Skin epidermis (tissue), 12 donors: ENCODE results near the gene CISD3.
A peak's percentile ranks its signal among the peaks of the same experiment; 100 is the strongest.

Experiments used
- H3K27ac ChIP-seq, 21 experiments: fragments of 200-600 bp; sonication (generic) in 11 of 21; one replicate each; pipeline ENCODE4 v1.5.0; 2020; ENCODE audit warnings: mild to moderate bottlenecking in 3 of 21, inconsistent platforms in 2 of 21, moderate library complexity in 2 of 21
- H3K4me3 ChIP-seq, 7 experiments: fragments of 200-600 bp; sonication (generic) in 2 of 7; one replicate each; pipeline ENCODE4 v1.5.0; 2020; ENCODE audit warnings: inconsistent platforms in 2 of 7, mild to moderate bottlenecking in 2 of 7, moderate library complexity in 1 of 7

Gene CISD3

GRCh38 chr17:38706505-38707216 is 23.5 kb upstream of the CISD3 start:
- H3K27ac ChIP-seq, result peak overlapping the region in 20 of 21 experiments; percentile 76 to 99 (median 92)
- H3K4me3 ChIP-seq, result peak overlapping the region; percentile 67 to 93 (median 87)

DNA sequence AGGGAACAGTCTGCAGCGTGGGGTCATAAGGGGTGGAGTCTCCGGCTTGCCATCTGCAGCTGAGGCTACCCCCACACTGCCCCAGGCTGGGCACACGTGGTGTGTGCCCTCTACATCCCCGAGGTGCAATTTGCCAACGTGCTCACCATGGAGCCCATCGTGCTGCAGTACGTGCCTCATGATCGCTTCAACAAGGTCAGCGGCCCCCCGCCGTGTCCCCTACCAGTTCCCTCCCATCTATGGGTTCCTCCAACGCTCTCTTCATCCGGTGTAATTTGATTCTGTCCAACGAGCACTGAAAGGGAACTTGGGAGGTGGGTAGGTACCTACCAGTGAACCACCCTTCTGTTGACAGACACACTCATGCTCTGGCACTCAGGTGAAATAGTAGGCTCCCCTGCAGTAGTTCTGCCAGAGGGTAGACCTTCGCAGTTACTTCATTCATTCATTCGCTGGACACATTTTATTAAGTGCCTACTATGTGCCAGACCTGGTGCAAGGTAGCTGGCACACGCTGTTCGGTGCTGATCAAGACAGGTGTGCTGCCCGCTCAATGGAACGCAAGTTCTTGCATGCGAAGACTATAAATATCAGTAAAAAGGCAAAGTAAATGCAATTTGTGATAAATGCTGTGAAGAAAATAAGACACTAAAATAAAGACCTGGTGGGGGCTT is 22.3 kb upstream of the CISD3 start:
- peak overlapping the region in 3 of 21 experiments; percentile 89 to 97 (median 91) for H3K27ac ChIP-seq

GRCh38 chr17:38709104-38709820 is 20.9 kb upstream of the CISD3 start:
- peak overlapping the region in 1 of 21 experiments; percentile 25 for H3K27ac ChIP-seq
- H3K4me3 ChIP-seq, result no peak overlapping the region

More for the DNA sequence above, 22.3 kb upstream of the CISD3 start:
- no peak overlapping the region for H3K4me3 ChIP-seq

- Histone ChIP-seq H3K27ac (no peak overlapping the region), H3K4me3 (no peak overlapping the region)
Observed at GRCh38 chr17:38709864-38710603, 20.1 kb upstream of the CISD3 start.

- H3K4me3 ChIP-seq, result no peak overlapping the region
Observed at GRCh38 chr17:38710604-38710962, 19.6 kb upstream of the CISD3 start.

DNA sequence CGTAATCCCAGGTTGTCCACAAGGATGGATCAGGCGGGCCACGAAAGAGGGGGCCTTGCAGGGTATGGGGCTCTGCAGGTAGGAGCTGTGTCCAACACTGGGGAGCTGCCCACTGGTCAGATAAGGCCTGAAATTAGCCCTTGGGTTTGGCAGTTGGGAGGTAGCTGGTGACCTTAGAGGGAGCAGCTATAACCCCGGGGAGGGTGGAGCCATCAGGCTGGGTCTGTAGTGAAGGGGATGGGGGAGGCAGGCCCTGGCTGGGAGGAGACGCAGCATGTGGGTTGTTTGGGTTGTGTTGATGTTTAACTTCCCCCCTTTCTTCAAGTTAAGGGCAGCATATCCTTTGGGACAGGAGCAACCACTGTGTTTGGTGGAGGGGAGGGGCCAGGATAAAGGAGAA is 19.2 kb upstream of the CISD3 start:
- Histone ChIP-seq H3K27ac (no peak overlapping the region), H3K4me3 (no peak overlapping the region)

More at GRCh38 chr17:38710604-38710962, 19.6 kb upstream of the CISD3 start:
- H3K27ac ChIP-seq, result no peak overlapping the region

DNA sequence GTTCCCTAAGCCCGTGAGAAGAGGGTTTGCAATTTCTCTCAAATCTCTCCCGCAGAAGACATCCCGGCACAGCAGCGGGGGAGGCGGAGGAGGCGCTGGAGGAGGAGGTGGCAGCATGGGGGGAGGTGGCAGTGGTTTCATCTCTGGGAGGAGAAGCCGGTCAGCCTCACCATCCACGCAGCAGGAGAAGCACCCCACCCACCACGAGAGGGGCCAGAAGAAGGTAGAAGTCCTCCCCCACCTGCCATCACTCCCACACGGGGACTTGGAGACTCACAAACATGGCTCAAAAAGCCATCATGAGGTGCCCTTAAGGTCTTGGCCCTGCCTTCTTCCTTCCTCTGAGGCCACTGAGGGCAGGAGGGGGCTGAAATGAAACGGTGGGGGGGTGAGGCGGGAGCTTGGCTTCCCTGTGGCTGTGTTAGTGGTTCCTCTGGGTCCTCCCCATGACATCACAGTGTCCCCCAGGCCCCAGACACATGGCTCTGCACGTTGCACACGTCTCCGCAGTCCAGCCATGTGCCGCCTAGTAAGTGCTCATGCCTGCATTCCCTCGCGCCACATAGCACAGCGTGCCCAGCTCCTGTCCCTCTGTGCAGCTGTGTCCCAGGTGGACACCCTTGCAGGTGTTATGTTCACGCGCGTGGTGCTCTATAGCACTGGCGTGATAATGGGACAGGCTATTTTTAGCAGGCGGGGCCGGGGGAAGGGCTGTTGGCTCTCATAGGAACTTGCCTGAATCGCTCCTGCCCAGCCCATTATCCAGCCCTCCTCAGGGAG is 18.2 kb upstream of the CISD3 start:
- no peak overlapping the region for H3K27ac ChIP-seq
- H3K4me3 ChIP-seq, result no peak overlapping the region

DNA sequence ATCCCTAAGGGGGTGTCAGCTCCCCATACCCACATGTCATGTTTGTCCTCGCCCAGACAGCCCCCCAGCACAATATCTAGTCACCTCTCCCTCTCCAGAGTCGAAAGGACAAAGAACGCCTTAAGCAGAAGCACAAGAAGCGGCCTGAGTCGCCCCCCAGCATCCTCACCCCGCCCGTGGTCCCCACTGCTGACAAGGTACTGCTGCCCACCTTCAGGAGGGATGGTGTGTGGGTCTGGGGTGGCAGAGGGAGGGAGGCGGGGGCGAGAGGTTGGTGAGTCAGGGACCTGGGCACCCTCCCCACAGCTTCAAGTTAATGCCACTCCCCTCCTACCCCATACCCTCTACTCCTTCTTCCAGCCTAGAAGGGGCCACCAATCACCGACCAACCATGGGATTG is 17.5 kb upstream of the CISD3 start:
- no peak overlapping the region for H3K4me3 ChIP-seq

DNA sequence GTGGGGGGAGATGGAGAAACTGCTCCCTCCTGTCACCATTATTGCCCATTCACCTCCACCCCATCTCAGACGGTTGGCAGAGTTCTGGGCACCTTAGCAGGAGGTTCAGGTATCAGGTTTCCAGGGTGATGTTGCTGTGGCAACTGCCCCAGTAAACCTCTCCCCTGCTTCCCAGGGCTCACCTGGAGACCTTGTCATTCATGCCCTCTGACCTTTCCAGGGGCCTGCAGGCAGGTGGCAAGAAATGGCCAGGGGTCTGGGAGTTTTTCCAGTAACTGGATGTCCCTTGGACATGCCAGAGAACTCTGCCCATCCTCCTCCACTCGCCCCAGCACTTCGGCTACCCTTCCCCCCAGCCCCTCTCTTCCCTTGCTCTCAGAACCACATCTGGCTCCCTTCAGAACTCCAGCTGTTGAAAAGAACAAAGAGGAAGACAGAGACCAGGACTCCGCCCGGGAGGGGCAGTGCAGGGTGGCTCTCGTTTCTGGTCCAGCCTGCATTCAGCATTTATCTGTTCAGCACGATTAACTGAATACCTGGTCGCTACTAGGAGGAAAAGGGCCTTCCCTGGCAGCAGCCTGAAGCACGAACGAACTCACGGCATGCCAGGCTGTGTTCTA is 16.6 kb upstream of the CISD3 start:
- no peak overlapping the region for H3K27ac ChIP-seq

More for the DNA sequence above, 17.5 kb upstream of the CISD3 start:
- H3K27ac ChIP-seq, result no peak overlapping the region

DNA sequence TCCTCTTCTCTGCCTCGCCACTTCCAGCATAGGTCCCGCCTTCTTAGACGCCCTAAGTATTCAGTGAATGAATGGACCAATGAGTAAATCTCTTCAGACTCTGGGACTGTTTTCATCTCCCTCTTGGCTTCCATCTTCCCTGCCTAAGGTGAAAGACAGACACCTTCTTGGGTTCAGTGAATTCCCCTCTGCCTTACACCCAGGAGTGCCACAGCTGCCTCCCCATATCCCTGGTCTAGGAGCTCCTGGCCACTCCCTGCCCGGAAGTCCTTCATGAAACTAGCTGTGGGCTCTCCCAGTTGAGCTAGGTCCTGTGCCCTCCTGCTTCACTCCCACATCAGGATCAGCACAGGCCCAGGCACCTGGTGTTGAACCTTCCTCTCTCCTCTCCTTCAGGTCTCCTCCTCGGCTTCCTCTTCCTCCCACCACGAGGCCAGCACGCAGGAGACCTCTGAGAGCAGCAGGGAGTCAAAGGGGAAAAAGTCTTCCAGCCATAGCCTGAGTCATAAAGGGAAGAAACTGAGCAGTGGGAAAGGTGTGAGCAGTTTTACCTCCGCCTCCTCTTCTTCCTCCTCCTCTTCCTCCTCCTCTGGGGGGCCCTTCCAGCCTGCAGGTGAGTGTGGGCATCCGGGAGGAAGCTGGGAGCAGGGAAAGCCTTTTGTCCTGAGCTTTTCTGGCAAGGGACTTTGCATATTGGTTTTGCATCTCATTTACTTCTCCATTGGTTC is 14.8 kb upstream of the CISD3 start:
- H3K4me3 ChIP-seq, result no peak overlapping the region
- peak overlapping the region in 1 of 21 experiments; percentile 21 for H3K27ac ChIP-seq

More for the DNA sequence above, 16.6 kb upstream of the CISD3 start:
- no peak overlapping the region for H3K4me3 ChIP-seq

- H3K27ac ChIP-seq, result peak overlapping the region in 1 of 21 experiments; percentile 9
- no peak overlapping the region for H3K4me3 ChIP-seq
Observed at GRCh38 chr17:38716368-38717005, 13.7 kb upstream of the CISD3 start.

DNA sequence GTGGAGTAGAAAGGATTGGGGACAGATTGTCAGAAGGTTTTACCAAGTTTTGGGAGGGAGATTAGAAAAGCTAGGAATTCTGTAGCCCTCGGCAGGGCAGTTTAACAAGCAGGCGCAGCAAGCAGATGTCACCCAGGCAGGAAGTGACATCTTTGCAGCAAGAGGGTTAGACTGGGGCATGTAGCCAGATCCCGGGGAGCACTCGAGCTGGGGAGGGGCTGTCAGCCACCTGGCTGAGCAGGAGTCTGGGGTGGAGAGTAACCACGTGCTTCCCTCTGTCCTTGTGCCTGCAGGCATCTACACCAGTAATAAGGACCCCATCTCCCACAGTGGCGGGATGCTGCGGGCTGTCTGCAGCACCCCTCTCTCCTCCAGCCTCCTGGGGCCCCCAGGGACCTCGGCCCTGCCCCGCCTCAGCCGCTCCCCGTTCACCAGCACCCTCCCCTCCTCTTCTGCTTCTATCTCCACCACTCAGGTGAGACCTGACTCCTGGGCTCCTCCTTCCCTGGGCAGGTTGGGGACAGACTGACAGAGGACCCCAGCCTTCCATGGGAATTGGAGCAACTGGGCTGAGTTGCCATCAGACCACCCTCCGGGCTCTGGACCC is 12.9 kb upstream of the CISD3 start:
- no peak overlapping the region for H3K4me3 ChIP-seq

DNA sequence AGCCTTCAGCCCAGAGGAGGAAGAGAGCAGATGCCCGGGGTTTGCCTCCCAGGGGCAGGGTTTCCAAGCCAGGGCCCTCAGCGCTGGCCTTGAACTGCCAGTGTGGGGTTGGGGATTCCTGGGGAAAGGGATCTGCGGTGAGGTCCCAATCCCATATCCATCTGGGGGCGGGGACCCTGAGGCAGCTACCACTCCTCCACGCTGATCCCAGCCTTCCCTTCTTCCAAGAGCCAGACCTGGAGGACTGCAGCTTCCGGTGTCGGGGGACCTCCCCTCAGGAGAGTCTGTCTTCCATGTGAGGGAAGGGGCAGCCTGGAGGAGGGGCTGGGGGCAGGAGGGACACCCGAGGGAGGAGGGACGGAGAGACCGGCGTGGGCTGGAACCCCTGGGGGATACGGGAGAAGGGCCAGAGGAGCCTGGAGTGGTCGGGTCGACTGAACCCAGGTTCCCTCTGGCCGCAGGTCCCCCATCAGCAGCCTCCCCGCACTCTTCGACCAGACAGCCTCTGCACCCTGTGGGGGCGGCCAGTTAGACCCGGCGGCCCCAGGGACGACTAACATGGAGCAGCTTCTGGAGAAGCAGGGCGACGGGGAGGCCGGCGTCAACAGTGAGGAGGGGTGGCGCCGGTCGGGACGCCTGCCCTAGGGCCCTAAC is 10.7 kb upstream of the CISD3 start:
- H3K27ac ChIP-seq, result peak overlapping the region in 3 of 21 experiments; percentile 6 to 25 (median 9)
- no peak overlapping the region for H3K4me3 ChIP-seq

More for the DNA sequence above, 12.9 kb upstream of the CISD3 start:
- H3K27ac ChIP-seq, result peak overlapping the region in 2 of 21 experiments; percentile 0 to 11

GRCh38 chr17:38719943-38720641 is 10.0 kb upstream of the CISD3 start:
- Histone ChIP-seq H3K27ac (peak overlapping the region in 1 of 21 experiments; percentile 6), H3K4me3 (no peak overlapping the region)

- no peak overlapping the region for H3K27ac ChIP-seq
- H3K4me3 ChIP-seq, result no peak overlapping the region
Observed at GRCh38 chr17:38720941-38721340, 9.2 kb upstream of the CISD3 start.

DNA sequence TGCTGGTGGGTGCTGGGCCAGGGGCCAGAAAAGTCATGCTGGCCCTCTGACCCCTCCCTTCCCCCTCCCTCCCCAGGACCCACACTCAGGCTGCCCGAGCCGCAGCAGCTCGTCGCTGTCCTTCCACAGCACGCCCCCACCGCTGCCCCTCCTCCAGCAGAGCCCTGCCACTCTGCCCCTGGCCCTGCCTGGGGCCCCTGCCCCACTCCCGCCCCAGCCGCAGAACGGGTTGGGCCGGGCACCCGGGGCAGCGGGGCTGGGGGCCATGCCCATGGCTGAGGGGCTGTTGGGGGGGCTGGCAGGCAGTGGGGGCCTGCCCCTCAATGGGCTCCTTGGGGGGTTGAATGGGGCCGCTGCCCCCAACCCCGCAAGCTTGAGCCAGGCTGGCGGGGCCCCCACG is 8.3 kb upstream of the CISD3 start:
- H3K27ac ChIP-seq, result peak overlapping the region in 2 of 21 experiments; percentile 41 to 57
- no peak overlapping the region for H3K4me3 ChIP-seq
